Right renal pelvis (tissue), 4 donors: ENCODE results near the gene DALRD3. TPM values are rescaled to one million over a fixed set of nuclear protein-coding genes. Genes with fewer than 3 reads are reported as not detected.
"Not testable (repeated sequence)": the region's sequence is repeated elsewhere in the genome, so short reads cannot be mapped to it uniquely, and the experiment has no call there.

Source experiments
- DNase-seq, 4 donors: peaks; one replicate each; pipeline ENCODE4 v3.0.0-alpha.2; 2013; ENCODE audit warnings: low read depth in 4 of 4, low spot score in 3 of 4, missing footprints in 1 of 4
- polyA plus RNA-seq, 4 donors: library from polyadenylated mRNA; unstranded; fragments of 120-200 nt; gene quantifications; one replicate each; pipeline ENCODE4 v1.2.1, GENCODE V29; 2013; ENCODE audit not compliant: insufficient read length in 4 of 4

Gene DALRD3
- polyA plus RNA-seq, 4 donors: 68.5 to 79.5 (median 71.9) TPM

- peak; percentile 82 to 92 (median 84) for DNase-seq
Observed at GRCh38 chr3:49021813-49022687, 3.7 kb upstream of the DALRD3 start, which contains the start of gene NDUFAF3. Gene NDUFAF3 (plus strand): TSS chr3:49022121. CDS start chr3:49022145, 24 bp downstream.

GRCh38 chr3:49021213-49021812 lies 2.9 kb upstream of the DALRD3 start:
- peak; percentile 96 to 98 (median 97) for DNase-seq

GRCh38 chr3:49020330-49021212 lies 2.2 kb upstream of the DALRD3 start:
- no peak for DNase-seq

GRCh38 chr3:49019941-49020329 lies 1.6 kb upstream of the DALRD3 start:
- no peak for DNase-seq

- no peak for DNase-seq
Observed at GRCh38 chr3:49018707-49019006, 277 bp upstream of the DALRD3 start.

- no peak for DNase-seq
Observed at GRCh38 chr3:49017229-49017970, 980 bp downstream of the DALRD3 start.

- no peak for DNase-seq
Observed at GRCh38 chr3:49016414-49017228, 1.8 kb downstream of the DALRD3 start.

GRCh38 chr3:49015765-49016164 lies 2.6 kb downstream of the DALRD3 start:
- DNase-seq: no peak

GRCh38 chr3:49015072-49015471 lies 3.3 kb downstream of the DALRD3 start:
- no peak for DNase-seq

GRCh38 chr3:49013738-49014660 lies 4.4 kb downstream of the DALRD3 start:
- DNase-seq: no peak

GRCh38 chr3:49013113-49013737 lies 5.2 kb downstream of the DALRD3 start:
- no peak for DNase-seq

- DNase-seq: no peak
Observed at GRCh38 chr3:49012441-49013017, 5.9 kb downstream of the DALRD3 start.

GRCh38 chr3:49009396-49009795 lies 9.0 kb downstream of the DALRD3 start:
- no peak for DNase-seq

- not testable (repeated sequence) for DNase-seq
Observed at GRCh38 chr3:49008627-49009026, 9.8 kb downstream of the DALRD3 start.

- DNase-seq: peak in 1 of 4 donors; percentile 72
Observed at GRCh38 chr3:49007771-49008528, 10.4 kb downstream of the DALRD3 start.

GRCh38 chr3:49007068-49007770 lies 11.2 kb downstream of the DALRD3 start, which contains the start of gene WDR6:
Gene WDR6 (plus strand): TSS chr3:49007391. CDS start chr3:49007432, 41 bp downstream.
- DNase-seq: peak; percentile 90 to 93 (median 90)
